ENCODE data around the gene COL11A1. TPM values are rescaled to one million over a fixed set of nuclear protein-coding genes. Genes with fewer than 3 reads are reported as not detected.

COL11A1 gene
- polyA plus RNA-seq, 1 donor from 2014 or later, result 4.6 TPM

- Histone ChIP-seq H3K27ac (ENCODE audit: low read length) (no peak overlapping the region), H3K27me3 (ENCODE audit: insufficient read depth, low read depth, low read length) (no peaks in the 10 kb centered on the region), H3K4me2 (ENCODE audit: low read length) (no peak overlapping the region), H3K9me2 (ENCODE audit: insufficient read depth, low read length) (no peaks in the 10 kb centered on the region), H3K4me3 (ENCODE audit: low read length) (no peak overlapping the region), H3K36me3 (ENCODE audit: insufficient read depth, low read length) (no peaks in the 10 kb centered on the region), H3K9ac (ENCODE audit: low read length) (no peak overlapping the region), H3K79me2 (replicated peaks; ENCODE audit: insufficient read depth, low read length) (no peaks in the 10 kb centered on the region), H4K20me1 (ENCODE audit: insufficient read depth) (no peaks in the 10 kb centered on the region), H3K9me3 (ENCODE audit: low read length) (peaks cover 4% of the 10 kb centered on the region), H2AFZ (ENCODE audit: low read depth, low read length) (no peak overlapping the region), H3F3A (ENCODE audit: insufficient read depth, low read length, poor library complexity, severe bottlenecking) (no peaks in the 10 kb centered on the region)
- TF ChIP-seq RAD21 (conservative IDR thresholded peaks at IDR 0.05) (no peak), TAF1 (IDR thresholded peaks at IDR 0.05; ENCODE audit: low read depth) (no peak), SMC3 (conservative IDR thresholded peaks at IDR 0.05; ENCODE audit: poor library complexity) (no peak), POLR2AphosphoS5 (IDR thresholded peaks at IDR 0.05) (no peak), MXI1 (conservative IDR thresholded peaks at IDR 0.05; ENCODE audit: poor library complexity, severe bottlenecking) (no peak), REST (IDR thresholded peaks at IDR 0.05; ENCODE audit: borderline replicate concordance) (no peak), EP300 (conservative IDR thresholded peaks at IDR 0.05; ENCODE audit: poor library complexity, severe bottlenecking) (no peak)
Measured at GRCh38 chr1:102837551-102837950, 270.8 kb downstream of the COL11A1 start.

GRCh38 chr1:102836991-102837390, 271.3 kb downstream of the COL11A1 start:
- Histone ChIP-seq H3K9me2 (ENCODE audit: insufficient read depth, low read length) (no peaks in the 10 kb centered on the region), H4K20me1 (ENCODE audit: insufficient read depth) (no peaks in the 10 kb centered on the region), H2AFZ (ENCODE audit: low read depth, low read length) (no peak overlapping the region), H3K36me3 (ENCODE audit: insufficient read depth, low read length) (no peaks in the 10 kb centered on the region), H3K4me3 (ENCODE audit: low read length) (no peak overlapping the region), H3K9me3 (ENCODE audit: low read length) (peaks cover 4% of the 10 kb centered on the region), H3K9ac (ENCODE audit: low read length) (no peak overlapping the region), H3F3A (ENCODE audit: insufficient read depth, low read length, poor library complexity, severe bottlenecking) (no peaks in the 10 kb centered on the region), H3K79me2 (replicated peaks; ENCODE audit: insufficient read depth, low read length) (no peaks in the 10 kb centered on the region), H3K27me3 (ENCODE audit: insufficient read depth, low read depth, low read length) (no peaks in the 10 kb centered on the region), H3K27ac (ENCODE audit: low read length) (no peak overlapping the region), H3K4me2 (ENCODE audit: low read length) (no peak overlapping the region)
- TF ChIP-seq SMC3 (conservative IDR thresholded peaks at IDR 0.05; ENCODE audit: poor library complexity), result no peak
- TF ChIP-seq MXI1 (conservative IDR thresholded peaks at IDR 0.05; ENCODE audit: poor library complexity, severe bottlenecking), result no peak
- no peak for TF ChIP-seq RAD21 (conservative IDR thresholded peaks at IDR 0.05)
- no peak for TF ChIP-seq EP300 (conservative IDR thresholded peaks at IDR 0.05; ENCODE audit: poor library complexity, severe bottlenecking)
- TF ChIP-seq POLR2AphosphoS5 (IDR thresholded peaks at IDR 0.05), result no peak
- no peak for TF ChIP-seq CTCF (IDR thresholded peaks at IDR 0.05; ENCODE audit: poor library complexity, severe bottlenecking)
- TF ChIP-seq REST (IDR thresholded peaks at IDR 0.05; ENCODE audit: borderline replicate concordance), result no peak
- TF ChIP-seq EZH2 (IDR thresholded peaks at IDR 0.05; ENCODE audit: borderline replicate concordance, insufficient read depth, low read length, poor library complexity, severe bottlenecking), result no peak

Data from neural cell (in vitro differentiated cells).